Islet of Langerhans (tissue), 1 donor: ENCODE measurements around the gene ZNF132.

Experiments
- FAIRE-seq: peaks from one replicate; lab custom pipeline; 2011; peaks lifted over from hg19 to GRCh38; lab: Jason Lieb, UNC

ZNF132 gene

GRCh38 chr19:58386576-58387337, 53.2 kb downstream of the ZNF132 start, which contains the start of gene RPS5:
Gene RPS5 (plus strand): TSS chr19:58387269. CDS start chr19:58388138, 869 bp downstream.
- FAIRE-seq = peak; percentile 58

GRCh38 chr19:58385891-58386575, 53.9 kb downstream of the ZNF132 start:
- no peak for FAIRE-seq

- FAIRE-seq = no peak
These were observed 54.6 kb downstream of the ZNF132 start for GRCh38 chr19:58385313-58385890.

- FAIRE-seq = no peak
These were observed 56.9 kb downstream of the ZNF132 start for GRCh38 chr19:58382997-58383603.
